ENCODE measurements around the gene DERL2. TPM values are rescaled to one million over a fixed set of nuclear protein-coding genes. Genes with fewer than 3 reads are reported as not detected.
A peak's percentile ranks its signal among the peaks of the same experiment; 100 is the strongest.

Gene DERL2
- total and polyA plus RNA-seq, 2 of the 4 experiments (the other 2 are of a cell fraction): 27.4 to 44.2 TPM

DNA sequence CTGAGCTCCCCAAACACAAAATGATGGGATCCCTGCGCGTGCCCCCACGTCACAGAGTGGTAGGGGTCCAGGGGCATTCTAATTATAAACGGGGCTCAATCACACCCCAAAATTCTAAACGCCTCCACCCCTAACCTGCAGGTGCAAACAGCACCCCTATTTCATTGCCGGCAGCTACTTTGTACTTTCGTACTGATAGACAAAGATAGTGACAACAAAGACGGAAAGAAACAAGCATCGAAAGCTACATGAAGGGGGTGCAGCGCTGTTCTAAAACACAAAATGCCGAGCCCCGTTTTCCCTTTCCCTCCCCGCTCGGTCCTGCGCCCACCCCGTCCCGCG is 14.2 kb upstream of the DERL2 start:
- H3K4me3 ChIP-seq (ENCODE audit: insufficient read depth, low read depth, low read length): peak overlapping the region; percentile 91
- peak overlapping the region in 1 of 2 experiments; percentile 71; a peak in 2 of 4 replicates for H4K8ac ChIP-seq (ENCODE audit: low read depth in 2 of 2, low read length in 2 of 2)
- 0 out of 2 replicates have a peak overlapping the region, but pooled peaks have one; percentile 7 for H4K5ac ChIP-seq (ENCODE audit: low read depth, low read length)
- H3K9me3 ChIP-seq (ENCODE audit: control insufficient read depth, insufficient read depth, low read length): no peaks in the 10 kb centered on the region
- peak overlapping the region; percentile 87 for H3K4me2 ChIP-seq (ENCODE audit: low read depth, low read length)
- peaks cover 4% of the 10 kb centered on the region; the same call in 1 of the 2 replicates for H3K4me1 ChIP-seq (ENCODE audit: control insufficient read depth, insufficient read depth, low read length)
- H2BK120ac ChIP-seq (ENCODE audit: low read depth, low read length): peak overlapping the region; percentile 38; the same call in 1 of the 2 replicates
- BruUV-seq (replicated peaks): no TSS peak
- no peak for ATAC-seq (ENCODE audit: low read depth)
- H2AK9ac ChIP-seq (replicated peaks; ENCODE audit: low read depth, low read length, poor library complexity): peak overlapping the region; percentile 96
- CTCF ChIA-PET: interaction anchor here (0.8 to 1.5 kb wide), 6 partner anchors 15 to 70 kb away, joined by 3 to 4 read pairs (median 3); no protein-coding TSS in a partner anchor
- H3K4ac ChIP-seq (ENCODE audit: low read depth, low read length): peak overlapping the region; percentile 89
- peak overlapping the region; percentile 1; the same call in 1 of the 2 replicates for H2BK20ac ChIP-seq (ENCODE audit: low read depth, low read length)
- H3K9me1 ChIP-seq (ENCODE audit: insufficient read depth, low read length): peaks cover 3% of the 10 kb centered on the region
- peak overlapping the region; percentile 81 for H3K9ac ChIP-seq (ENCODE audit: low read depth, low read length)
- H3K79me1 ChIP-seq (ENCODE audit: low read depth in 1 of 2, low read length in 2 of 2): peaks cover 9 to 20% of the 10 kb centered on the region in 2 experiments
- peaks cover 1% of the 10 kb centered on the region; the same call in 1 of the 2 replicates for H3K36me3 ChIP-seq (ENCODE audit: control insufficient read depth, insufficient read depth, low read length)
- no peaks in the 10 kb centered on the region for H4K20me1 ChIP-seq (ENCODE audit: insufficient read depth, low read length)
- H3K56ac ChIP-seq (ENCODE audit: extremely low read depth, insufficient read depth, low read length): peak overlapping the region; percentile 43; the same call in 1 of the 2 replicates
- no peak overlapping the region for H2BK15ac ChIP-seq (ENCODE audit: low read depth, low read length)
- peak overlapping the region; percentile 90 for H2AFZ ChIP-seq (replicated peaks; ENCODE audit: low read length, poor library complexity)
- peak overlapping the region; percentile 53 for H2BK5ac ChIP-seq (ENCODE audit: low read depth, low read length, poor library complexity, severe bottlenecking)
- peak overlapping the region; percentile 77 for H3K27ac ChIP-seq (ENCODE audit: insufficient read depth, low read length)
- H3K27me3 ChIP-seq (ENCODE audit: control insufficient read depth, insufficient read depth, low read length): no peaks in the 10 kb centered on the region
- 0 out of 2 replicates have a peak overlapping the region, but pooled peaks have one; percentile 13 for H3K18ac ChIP-seq (ENCODE audit: low read depth, low read length)
- peak overlapping the region; percentile 43 for H3K14ac ChIP-seq (replicated peaks; ENCODE audit: low read depth, low read length)
- TF ChIP-seq FOS (IDR thresholded peaks at IDR 0.05; ENCODE audit: low read depth, low read length) (no peak), MAFK (IDR thresholded peaks at IDR 0.05; ENCODE audit: low read depth, low read length) (no peak), USF2 (IDR thresholded peaks at IDR 0.05; ENCODE audit: low read depth, low read length) (no peak), CHD1 (IDR thresholded peaks at IDR 0.05; ENCODE audit: low read depth, low read length) (0 out of 2 replicates have a peak, but pooled peaks have one; percentile 57), NFE2L2 (IDR thresholded peaks at IDR 0.05; ENCODE audit: low read depth, low read length) (no peak)
- TF ChIP-seq, protein P1, sequence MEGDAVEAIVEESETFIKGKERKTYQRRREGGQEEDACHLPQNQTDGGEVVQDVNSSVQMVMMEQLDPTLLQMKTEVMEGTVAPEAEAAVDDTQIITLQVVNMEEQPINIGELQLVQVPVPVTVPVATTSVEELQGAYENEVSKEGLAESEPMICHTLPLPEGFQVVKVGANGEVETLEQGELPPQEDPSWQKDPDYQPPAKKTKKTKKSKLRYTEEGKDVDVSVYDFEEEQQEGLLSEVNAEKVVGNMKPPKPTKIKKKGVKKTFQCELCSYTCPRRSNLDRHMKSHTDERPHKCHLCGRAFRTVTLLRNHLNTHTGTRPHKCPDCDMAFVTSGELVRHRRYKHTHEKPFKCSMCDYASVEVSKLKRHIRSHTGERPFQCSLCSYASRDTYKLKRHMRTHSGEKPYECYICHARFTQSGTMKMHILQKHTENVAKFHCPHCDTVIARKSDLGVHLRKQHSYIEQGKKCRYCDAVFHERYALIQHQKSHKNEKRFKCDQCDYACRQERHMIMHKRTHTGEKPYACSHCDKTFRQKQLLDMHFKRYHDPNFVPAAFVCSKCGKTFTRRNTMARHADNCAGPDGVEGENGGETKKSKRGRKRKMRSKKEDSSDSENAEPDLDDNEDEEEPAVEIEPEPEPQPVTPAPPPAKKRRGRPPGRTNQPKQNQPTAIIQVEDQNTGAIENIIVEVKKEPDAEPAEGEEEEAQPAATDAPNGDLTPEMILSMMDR (conservative IDR thresholded peaks at IDR 0.05; ENCODE audit: low read depth, low read length): no peak
- WGBS, 2 experiments (ENCODE audit: extremely low coverage in 2 of 2, insufficient read length in 1 of 2): no CpG with 5 or more reads among the region's 18 CpGs
- peak overlapping the region; percentile 48; the same call in 1 of the 2 replicates for H2AK5ac ChIP-seq (ENCODE audit: low read depth, low read length)
- peak overlapping the region; percentile 24 for H4K91ac ChIP-seq (ENCODE audit: insufficient read depth, low read depth, low read length)
- DNase-seq: no peak
- POLR2A ChIA-PET (ENCODE audit: unreplicated experiment): no interaction called here
- H3K23ac ChIP-seq (ENCODE audit: low read depth, low read length): peak overlapping the region; percentile 26
- intact Hi-C loops (cut with micrococcal nuclease) (loop anchor here (2.0 kb wide), 2 partner anchors 31 to 85 kb away; partner anchors contain the start of genes DHX33 and NLRP1), dilution Hi-C loops (cut with HindIII; ENCODE audit: low sequenced_read_pairs, unreplicated experiment) (no loop called here), in situ Hi-C loops (cut with MboI; ENCODE audit: low sequenced_read_pairs) (no loop called here)

Data from IMR-90 (cell line).